H1 (cell line): ENCODE measurements around the gene EXD3. TPM values are rescaled to one million over a fixed set of nuclear protein-coding genes. Genes with fewer than 3 reads are reported as not detected.

Experiments
- CTCF ChIA-PET: fragments of 300-600 bp; sonication (Branson Sonifier 250); formaldehyde crosslinking; loops from one replicate; lab custom pipeline; 2021; ENCODE audit not compliant: partially characterized antibody; lab: Charles Lee
- POLR2A ChIA-PET: fragments of 300-600 bp; sonication (Branson Sonifier 250); formaldehyde crosslinking; loops from one replicate; lab custom pipeline; 2021; ENCODE audit warnings: inconsistent platforms; ENCODE audit not compliant: partially characterized antibody; lab: Charles Lee
- DNase-seq, 2 experiments: peaks; one replicate each; pipeline versions ENCODE4 v3.0.0 to v3.0.0-alpha.2; 2010 to 2022; ENCODE audit warnings: low spot score in 2 of 2, low read depth in 1 of 2, mixed read lengths in 1 of 2
- FAIRE-seq: peaks from 2 replicates; lab custom pipeline; 2011; peaks lifted over from hg19 to GRCh38; lab: Jason Lieb, UNC
- H2AFZ ChIP-seq: 2 replicates; pipeline ENCODE4 v1.8.1; 2012; ENCODE audit warnings: low read length, inconsistent platforms
- H2AK5ac ChIP-seq: 2 replicates; pipeline ENCODE4 v1.6.1; 2013; ENCODE audit warnings: low read depth, low read length
- H2BK120ac ChIP-seq: replicated peaks from 2 replicates; pipeline ENCODE3; 2013; ENCODE audit warnings: low read depth, low read length, inconsistent platforms
- H2BK12ac ChIP-seq: 2 replicates; pipeline ENCODE4 v1.6.1; 2013; ENCODE audit warnings: low read depth, low read length
- H2BK15ac ChIP-seq: 2 replicates; pipeline ENCODE4 v1.6.1; 2013; ENCODE audit warnings: low read length
- H2BK20ac ChIP-seq: 2 replicates; pipeline ENCODE4 v1.6.1; 2013; ENCODE audit warnings: low read length
- H2BK5ac ChIP-seq: 2 replicates; pipeline ENCODE4 v1.6.1; 2013; ENCODE audit warnings: low read depth, low read length
- H3K14ac ChIP-seq: 2 replicates; pipeline ENCODE4 v1.6.1; 2013; ENCODE audit warnings: inconsistent platforms; ENCODE audit not compliant: insufficient read length
- H3K18ac ChIP-seq: 2 replicates; pipeline ENCODE4 v1.6.1; 2013; ENCODE audit warnings: low read length; ENCODE audit errors: extremely low read depth
- H3K23ac ChIP-seq: 2 replicates; pipeline ENCODE4 v1.6.1; 2013; ENCODE audit warnings: inconsistent platforms; ENCODE audit not compliant: insufficient read length
- H3K23me2 ChIP-seq: 2 replicates; pipeline ENCODE4 v1.6.1; 2013; ENCODE audit warnings: low read depth, low read length
- H3K27ac ChIP-seq: 2 replicates; pipeline ENCODE4 v1.6.1; 2011; ENCODE audit warnings: low read depth, low read length, inconsistent platforms
- H3K27me3 ChIP-seq, 4 experiments: replicated peaks in 1 of 4; 1 replicate in 1 of 4; 2 replicates in 3 of 4; pipeline versions ENCODE4 v1.6.1 to v1.8.1; 2011 to 2013; ENCODE audit warnings: low read length in 3 of 4, mild to moderate bottlenecking in 3 of 4, inconsistent platforms in 2 of 4, mixed read lengths in 2 of 4, moderate library complexity in 1 of 4; ENCODE audit not compliant: control insufficient read depth in 3 of 4, insufficient read depth in 3 of 4; ENCODE audit errors: extremely low read depth in 1 of 4
- H3K36me3 ChIP-seq, 4 experiments: 2 replicates each; pipeline versions ENCODE4 v1.6.1 to v1.8.1; 2011 to 2013; ENCODE audit warnings: mild to moderate bottlenecking in 4 of 4, low read length in 3 of 4, moderate library complexity in 2 of 4, control low read depth in 1 of 4, inconsistent platforms in 1 of 4; ENCODE audit not compliant: insufficient read depth in 4 of 4, control insufficient read depth in 2 of 4
- H3K4ac ChIP-seq: replicated peaks from 2 replicates; pipeline ENCODE3; 2013; ENCODE audit warnings: low read length, low read depth, mixed read lengths, inconsistent platforms; ENCODE audit not compliant: insufficient read length
- H3K4me1 ChIP-seq, 4 experiments: replicated peaks in 1 of 4; 1 replicate in 1 of 4; 2 replicates in 3 of 4; pipeline versions ENCODE4 v1.6.1 to v1.8.1; 2011 to 2013; ENCODE audit warnings: low read length in 3 of 4, inconsistent platforms in 2 of 4, mixed read lengths in 1 of 4; ENCODE audit not compliant: insufficient read depth in 4 of 4, control insufficient read depth in 3 of 4
- H3K4me2 ChIP-seq, 2 experiments: 2 replicates each; pipeline versions ENCODE4 v1.6.1 to v1.8.1; 2011 to 2013; ENCODE audit warnings: low read depth in 2 of 2, low read length in 2 of 2, control low read depth in 1 of 2, inconsistent platforms in 1 of 2, mild to moderate bottlenecking in 1 of 2; ENCODE audit not compliant: insufficient read depth in 1 of 2
- H3K4me3 ChIP-seq, 4 experiments: fragments of 200-600, 300-600 bp in 1 of 4; sonication (generic), shearing (Covaris generic), sonication (Bioruptor Twin) in 1 of 4; 2 replicates each; pipeline versions ENCODE4 v1.5.1 to v1.8.1; 2011 to 2016; ENCODE audit warnings: low read length in 4 of 4, low read depth in 3 of 4, control low read depth in 2 of 4, inconsistent platforms in 2 of 4, mild to moderate bottlenecking in 2 of 4, mixed read lengths in 1 of 4, moderate library complexity in 1 of 4; ENCODE audit not compliant: insufficient read depth in 2 of 4; ENCODE audit errors: extremely low read depth in 1 of 4
- H3K56ac ChIP-seq: replicated peaks from 2 replicates; pipeline ENCODE3; 2013; ENCODE audit warnings: low read depth, mild to moderate bottlenecking, mixed read lengths, low read length, inconsistent platforms; ENCODE audit not compliant: insufficient read length
- H3K79me1 ChIP-seq: 2 replicates; pipeline ENCODE4 v1.6.1; 2013; ENCODE audit warnings: low read depth, low read length, control low read depth
- H3K79me2 ChIP-seq, 2 experiments: 2 replicates each; pipeline versions ENCODE4 v1.6.1 to v1.8.1; 2012 to 2013; ENCODE audit warnings: low read length in 2 of 2, mild to moderate bottlenecking in 2 of 2, inconsistent platforms in 1 of 2; ENCODE audit not compliant: insufficient read depth in 2 of 2, control insufficient read depth in 1 of 2
- H3K9ac ChIP-seq, 4 experiments: replicated peaks in 1 of 4; 1 replicate in 1 of 4; 2 replicates in 3 of 4; pipeline versions ENCODE4 v1.6.1 to v1.8.1; 2011 to 2013; ENCODE audit warnings: low read depth in 3 of 4, low read length in 3 of 4, control low read depth in 2 of 4, mild to moderate bottlenecking in 2 of 4, moderate library complexity in 2 of 4, inconsistent platforms in 1 of 4; ENCODE audit errors: extremely low read depth in 1 of 4
- H3K9me3 ChIP-seq, 2 experiments: 2 replicates each; pipeline versions ENCODE4 v1.6.1 to v1.8.1; 2012 to 2013; ENCODE audit warnings: mild to moderate bottlenecking in 2 of 2, moderate library complexity in 2 of 2, control low read depth in 1 of 2, inconsistent platforms in 1 of 2, low read depth in 1 of 2, low read length in 1 of 2, mixed read lengths in 1 of 2; ENCODE audit not compliant: insufficient read depth in 2 of 2
- H4K20me1 ChIP-seq, 2 experiments: replicated peaks in 1 of 2; 2 replicates each; pipeline versions ENCODE3 to v1.8.1; 2011 to 2013; ENCODE audit warnings: inconsistent platforms in 2 of 2, low read length in 2 of 2, mild to moderate bottlenecking in 1 of 2; ENCODE audit not compliant: insufficient read depth in 2 of 2, control insufficient read depth in 1 of 2
- H4K5ac ChIP-seq: 2 replicates; pipeline ENCODE4 v1.6.1; 2013; ENCODE audit warnings: low read length, low read depth, mixed read lengths, inconsistent platforms; ENCODE audit not compliant: insufficient read length
- H4K8ac ChIP-seq: 2 replicates; pipeline ENCODE4 v1.8.0; 2013; ENCODE audit warnings: mild to moderate bottlenecking, moderate library complexity, low read length, inconsistent platforms; ENCODE audit not compliant: insufficient read depth; ENCODE audit errors: extremely low read depth
- H4K91ac ChIP-seq: replicated peaks from 2 replicates; pipeline ENCODE3; 2013; ENCODE audit warnings: low read length, mixed read lengths, inconsistent platforms; ENCODE audit not compliant: insufficient read length
- CREB1 ChIP-seq: IDR thresholded peaks from 2 replicates; pipeline ENCODE4 v1.6.1; 2012; ENCODE audit warnings: inconsistent platforms
- SRF ChIP-seq: IDR thresholded peaks from 2 replicates; pipeline ENCODE4 v1.6.1; 2011; ENCODE audit warnings: mild to moderate bottlenecking, low read depth, low read length, moderate library complexity
- TAF1 ChIP-seq: IDR thresholded peaks from 2 replicates; pipeline ENCODE4 v1.6.1; 2011; ENCODE audit warnings: mild to moderate bottlenecking, low read depth, low read length
- YY1 ChIP-seq: IDR thresholded peaks from 2 replicates; pipeline ENCODE4 v1.6.1; 2011; ENCODE audit warnings: low read depth, mild to moderate bottlenecking, low read length
- WGBS, 2 experiments: shearing (Covaris generic) in 1 of 2; methylation state at CpG; one replicate each; pipeline versions ENCODE4 v1.1.6 to v1.1.7; 2013 to 2015; ENCODE audit warnings: low lambda C conversion rate in 2 of 2, mixed read lengths in 2 of 2, inconsistent platforms in 1 of 2, low coverage in 1 of 2, missing lambda C conversion rate in 1 of 2; ENCODE audit not compliant: insufficient replicate concordance in 2 of 2, insufficient coverage in 1 of 2, insufficient read length in 1 of 2; ENCODE audit errors: extremely low coverage in 1 of 2, missing lambda C conversion rate in 1 of 2; 5-methylcytosine and 5-hydroxymethylcytosine counted together
- polyA plus RNA-seq, 7 experiments: library from polyadenylated mRNA; depleted of rRNA in 3 of 7; stranded (reverse) in 5 of 7; unstranded in 2 of 7; fragments of >200 nt in 5 of 7; fragments of 200-250 nt in 2 of 7; gene quantifications; 1 replicate in 5 of 7; 2 replicates in 1 of 7; 4 replicates in 1 of 7; pipeline versions ENCODE4 v1.2.1 to v1.2.3, GENCODE V29; 2011 to 2013; ENCODE audit warnings: missing spikeins in 2 of 7, mixed read lengths in 2 of 7
- total RNA-seq: library from RNA; stranded (reverse); fragmentation: NEBNext Ultra II Directional; extraction: Animal tissue kit (Norgen Biotek cat#: 25700); gene quantifications from 2 replicates; pipeline ENCODE4 v1.2.1, GENCODE V29; 2021

The EXD3 gene
- total and polyA plus RNA-seq, 2 of the 8 experiments (the other 6 are each of a cell fraction or from before 2014, with no cell fraction given): 7.2 to 9.4 TPM

DNA sequence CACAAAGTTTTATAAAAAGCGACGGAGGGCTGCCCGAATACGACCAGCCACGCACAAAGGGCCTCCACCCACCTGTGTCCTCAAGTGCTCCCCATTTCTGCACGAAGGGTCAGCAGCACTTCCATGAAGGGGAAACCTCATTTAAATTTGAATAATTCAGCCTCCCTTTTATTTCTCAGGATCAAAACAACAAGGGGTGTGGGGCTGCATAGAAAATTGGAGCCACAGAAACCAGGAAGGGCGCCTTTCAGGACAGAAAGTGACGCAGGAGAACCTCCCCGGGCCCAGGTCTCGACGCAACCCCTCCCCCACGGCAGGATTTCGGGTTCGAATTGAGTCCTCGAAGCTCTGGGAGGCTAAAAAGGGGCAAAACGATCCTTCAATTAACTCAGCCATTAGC, 123.0 kb downstream of the EXD3 start:
- H3K9ac ChIP-seq: peak overlapping the region in 1 of 4 experiments; percentile 38; a peak in 3 of 7 replicates
- H3K36me3 ChIP-seq: no peaks in the 10 kb centered on the region
- no peak overlapping the region for H2AK5ac ChIP-seq
- H4K5ac ChIP-seq: peak overlapping the region; percentile 36
- peak overlapping the region; percentile 83 to 97 (median 84) for H3K4me3 ChIP-seq
- no peak overlapping the region for H2BK15ac ChIP-seq
- peaks cover 3 to 48% (median 41%) of the 10 kb centered on the region in 4 experiments for H3K4me1 ChIP-seq
- peak overlapping the region; percentile 87 to 98 for H3K4me2 ChIP-seq
- H3K79me1 ChIP-seq: peaks cover 3% of the 10 kb centered on the region
- H2AFZ ChIP-seq: no peak overlapping the region
- no peak overlapping the region for H2BK120ac ChIP-seq
- no peak for FAIRE-seq
- H3K9me3 ChIP-seq: no peaks in the 10 kb centered on the region
- CTCF ChIA-PET: interaction anchor here (0.5 to 1.9 kb wide), 4 partner anchors 13 to 19 kb away, joined by 3 to 5 read pairs (median 4); no protein-coding TSS in a partner anchor
- no peak overlapping the region for H3K27ac ChIP-seq
- peaks cover 15% of the 10 kb centered on the region for H3K23me2 ChIP-seq
- H2BK5ac ChIP-seq: 0 out of 2 replicates have a peak overlapping the region, but pooled peaks have one; percentile 30
- H4K20me1 ChIP-seq: peaks cover 3 to 11% of the 10 kb centered on the region in 2 experiments
- H4K8ac ChIP-seq: no peak overlapping the region
- peaks cover 0 to 30% (median 13%) of the 10 kb centered on the region in 4 experiments; a peak in 5 of 7 replicates for H3K27me3 ChIP-seq
- POLR2A ChIA-PET: interaction anchor here (0.6 to 10.0 kb wide), 8 partner anchors 16 to 162 kb away, joined by 3 to 129 read pairs (median 5); partner anchors contain the start of gene TOR4A
- no peak overlapping the region for H3K56ac ChIP-seq
- H3K23ac ChIP-seq: no peak overlapping the region
- no peak overlapping the region for H2BK20ac ChIP-seq
- H3K18ac ChIP-seq: no peak overlapping the region
- no peak overlapping the region for H4K91ac ChIP-seq
- peak in 1 of 2 experiments; percentile 71 for DNase-seq
- TF ChIP-seq SRF (no peak), TAF1 (0 out of 2 replicates have a peak, but pooled peaks have one; percentile 24), YY1 (no peak), CREB1 (peak; percentile 68)
- no peak overlapping the region for H3K14ac ChIP-seq
- 4% methylated on average over 16 of the region's 16 CpGs; no CpG with 5 or more reads in 1 of the 2 experiments for WGBS, 2 experiments
- peaks cover 0 to 3% of the 10 kb centered on the region in 2 experiments; a peak in 1 of 4 replicates for H3K79me2 ChIP-seq
- no peak overlapping the region for H2BK12ac ChIP-seq
- no peak overlapping the region for H3K4ac ChIP-seq
